Mucosa of rectum (tissue), 2 donors: ENCODE results near the gene ATP5PB.
A peak's percentile ranks its signal among the peaks of the same experiment; 100 is the strongest.

Experiments
- H3K27ac ChIP-seq, 2 donors: one replicate each; pipeline ENCODE4 v1.7.0; 2013; ENCODE audit warnings: inconsistent platforms in 2 of 2, low read depth in 2 of 2, low read length in 2 of 2
- H3K27me3 ChIP-seq, 2 donors: one replicate each; pipeline ENCODE4 v1.7.0; 2013; ENCODE audit warnings: low read length in 2 of 2; ENCODE audit not compliant: control insufficient read depth in 2 of 2, insufficient read depth in 2 of 2
- H3K36me3 ChIP-seq, 2 donors: one replicate each; pipeline ENCODE4 v1.7.0; 2013; ENCODE audit warnings: low read length in 2 of 2; ENCODE audit not compliant: control insufficient read depth in 2 of 2, insufficient read depth in 2 of 2
- H3K4me1 ChIP-seq, 2 donors: one replicate each; pipeline ENCODE4 v1.7.0; 2013; ENCODE audit warnings: low read length in 2 of 2, mild to moderate bottlenecking in 1 of 2; ENCODE audit not compliant: control insufficient read depth in 2 of 2, insufficient read depth in 2 of 2
- H3K4me3 ChIP-seq, 2 donors: one replicate each; pipeline ENCODE4 v1.7.0; 2013; ENCODE audit warnings: low read length in 2 of 2
- H3K9ac ChIP-seq, 2 donors: one replicate each; pipeline ENCODE4 v1.7.0; 2013; ENCODE audit warnings: low read length in 2 of 2, low read depth in 1 of 2, mild to moderate bottlenecking in 1 of 2
- H3K9me3 ChIP-seq, 2 donors: one replicate each; pipeline ENCODE4 v1.7.0; 2013; ENCODE audit warnings: low read length in 2 of 2; ENCODE audit not compliant: control insufficient read depth in 2 of 2
- donor health status: healthy.
- donor health status: Normal muscosa, but diverticular disease.

Gene ATP5PB

GRCh38 chr1:111501645-111502044 lies 52.4 kb downstream of the ATP5PB start:
- H3K9me3 ChIP-seq, result no peaks in the 10 kb centered on the region
- H3K4me1 ChIP-seq, result peaks cover 9 to 13% of the 10 kb centered on the region in 2 donors
- H3K36me3 ChIP-seq, result no peaks in the 10 kb centered on the region
- H3K9ac ChIP-seq, result no peak overlapping the region
- no peak overlapping the region for H3K27ac ChIP-seq
- peak overlapping the region in 1 of 2 donors; percentile 8 for H3K4me3 ChIP-seq
- no peaks in the 10 kb centered on the region for H3K27me3 ChIP-seq

DNA sequence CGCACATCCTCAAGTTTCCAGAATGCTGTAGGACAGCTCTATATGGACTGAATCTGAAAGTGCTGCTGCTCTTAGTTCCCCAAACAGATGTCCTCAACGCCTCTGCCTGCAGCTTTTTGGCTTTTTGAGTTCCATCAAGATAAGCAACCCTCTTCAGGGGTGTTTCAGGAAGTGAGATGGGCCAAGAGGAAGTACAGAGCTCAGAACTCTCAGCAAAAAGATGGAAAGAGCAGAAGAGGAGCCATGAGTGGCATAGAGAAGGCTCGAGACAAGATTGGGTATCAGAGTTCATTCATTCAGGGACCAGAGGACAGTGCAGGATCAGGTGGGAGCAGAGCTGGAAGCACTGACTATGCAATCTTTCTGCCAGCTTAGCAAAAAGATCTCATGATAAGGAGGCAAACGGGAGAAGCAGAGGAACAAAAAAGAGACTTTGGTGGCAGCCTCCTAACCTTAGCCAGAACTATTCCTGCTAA lies 54.4 kb downstream of the ATP5PB start, which contains the start of the genes ADORA3 and TMIGD3:
Gene ADORA3, minus strand, starts transcription at position 49 of the 476 bp plus-strand sequence. CDS start 279 bp downstream, outside the sequence.
Gene TMIGD3, minus strand, starts transcription at position 49 of the 476 bp plus-strand sequence. CDS start 279 bp downstream, outside the sequence.
- H3K9me3 ChIP-seq, result no peaks in the 10 kb centered on the region
- peak within 1 kb of the TSS; percentile 2 to 14 for H3K4me3 ChIP-seq
- H3K27ac ChIP-seq, result peak within 1 kb of the TSS; percentile 67 to 74
- H3K4me1 ChIP-seq, result peaks cover 23 to 29% of the 10 kb centered on the region in 2 donors
- no peaks in the 10 kb centered on the region for H3K27me3 ChIP-seq
- H3K9ac ChIP-seq, result no peak within 1 kb of the TSS
- H3K36me3 ChIP-seq, result no peaks in the 10 kb centered on the region

DNA sequence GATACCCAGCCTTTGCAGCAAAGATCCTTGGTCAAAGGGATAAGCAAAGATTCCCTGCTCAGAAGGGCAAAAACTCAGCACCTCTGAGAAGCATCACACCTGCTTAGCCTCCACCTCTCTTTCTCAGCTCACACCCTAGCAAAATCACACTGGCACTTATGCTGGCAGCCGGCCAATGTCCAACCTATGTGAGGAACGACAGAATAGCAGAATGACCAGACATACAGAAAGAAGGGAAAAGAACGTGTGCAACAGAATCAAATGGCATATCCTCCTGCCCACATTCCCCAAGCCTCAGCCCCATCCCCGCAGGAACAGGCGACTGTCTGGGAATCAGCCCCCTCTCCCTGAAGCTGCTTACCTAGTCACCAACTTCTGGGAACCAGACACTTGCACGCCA lies 54.8 kb downstream of the ATP5PB start:
- Histone ChIP-seq H3K36me3 (no peaks in the 10 kb centered on the region), H3K27ac (peak overlapping the region; percentile 15 to 52), H3K27me3 (no peaks in the 10 kb centered on the region), H3K4me3 (no peak overlapping the region), H3K4me1 (peaks cover 24 to 32% of the 10 kb centered on the region in 2 donors), H3K9me3 (no peaks in the 10 kb centered on the region), H3K9ac (no peak overlapping the region)

- Histone ChIP-seq H3K4me3 (peak overlapping the region in 1 of 2 donors; percentile 16), H3K9me3 (no peaks in the 10 kb centered on the region), H3K36me3 (no peaks in the 10 kb centered on the region), H3K4me1 (peaks cover 32 to 33% of the 10 kb centered on the region in 2 donors), H3K27me3 (no peaks in the 10 kb centered on the region), H3K9ac (no peak overlapping the region), H3K27ac (peak overlapping the region; percentile 44 to 56)
Observed at GRCh38 chr1:111505641-111506119, 56.4 kb downstream of the ATP5PB start.

GRCh38 chr1:111506561-111506960 lies 57.3 kb downstream of the ATP5PB start:
- Histone ChIP-seq H3K9me3 (no peaks in the 10 kb centered on the region), H3K36me3 (no peaks in the 10 kb centered on the region), H3K4me3 (no peak overlapping the region), H3K9ac (peak overlapping the region in 1 of 2 donors; percentile 14), H3K27ac (peak overlapping the region; percentile 44 to 56), H3K27me3 (no peaks in the 10 kb centered on the region), H3K4me1 (peaks cover 32 to 33% of the 10 kb centered on the region in 2 donors)

GRCh38 chr1:111507411-111508201 lies 58.3 kb downstream of the ATP5PB start:
- Histone ChIP-seq H3K9ac (peak overlapping the region; percentile 79 to 84), H3K4me3 (peak overlapping the region; percentile 65 to 77), H3K36me3 (no peaks in the 10 kb centered on the region), H3K27me3 (no peaks in the 10 kb centered on the region), H3K9me3 (no peaks in the 10 kb centered on the region), H3K4me1 (peaks cover 32 to 33% of the 10 kb centered on the region in 2 donors), H3K27ac (peak overlapping the region; percentile 96 to 99)

- no peaks in the 10 kb centered on the region for H3K27me3 ChIP-seq
- H3K4me3 ChIP-seq, result no peak overlapping the region
- no peaks in the 10 kb centered on the region for H3K36me3 ChIP-seq
- H3K9ac ChIP-seq, result no peak overlapping the region
- H3K9me3 ChIP-seq, result no peaks in the 10 kb centered on the region
- H3K4me1 ChIP-seq, result peaks cover 30% of the 10 kb centered on the region in 2 donors
- no peak overlapping the region for H3K27ac ChIP-seq
Observed at GRCh38 chr1:111509997-111510375, 60.7 kb downstream of the ATP5PB start.

DNA sequence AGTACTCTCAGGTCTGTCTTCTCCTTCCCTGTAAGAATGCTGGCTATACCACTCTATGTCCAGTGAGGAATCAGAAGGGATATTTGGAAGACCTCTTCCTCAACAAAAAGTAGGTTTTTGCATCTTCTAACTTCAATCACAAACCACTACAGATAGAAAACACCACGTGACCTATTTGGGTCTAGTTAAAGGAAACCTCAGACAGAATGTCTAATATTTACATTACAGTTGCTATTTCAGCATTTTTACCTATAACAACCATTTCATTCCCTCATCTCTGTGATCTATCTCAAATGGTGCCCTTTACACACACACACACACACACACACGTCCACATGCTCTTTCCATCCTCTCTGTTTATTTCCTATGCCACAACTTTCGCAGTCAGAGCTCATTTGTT lies 62.1 kb downstream of the ATP5PB start:
- Histone ChIP-seq H3K9ac (no peak overlapping the region), H3K4me3 (no peak overlapping the region), H3K36me3 (no peaks in the 10 kb centered on the region), H3K27ac (no peak overlapping the region), H3K4me1 (peaks cover 24 to 25% of the 10 kb centered on the region in 2 donors), H3K9me3 (no peaks in the 10 kb centered on the region), H3K27me3 (no peaks in the 10 kb centered on the region)
